ENCODE measurements around the gene SPDYE2B.
"Not testable (repeated sequence)": the region's sequence is repeated elsewhere in the genome, so short reads cannot be mapped to it uniquely, and the experiment has no call there.

The SPDYE2B gene

GRCh38 chr7:102642691-102643090 is 7.4 kb upstream of the SPDYE2B start, which contains the start of gene UPK3BL1:
TSS of gene UPK3BL1 (minus strand) at chr7:102642791. CDS start at chr7:102642741, 50 bp downstream.
- DNase-seq (ENCODE audit: low read depth): not testable (repeated sequence)

- DNase-seq (ENCODE audit: low read depth): not testable (repeated sequence)
Observed at GRCh38 chr7:102643404-102643803, 6.7 kb upstream of the SPDYE2B start.

- DNase-seq (ENCODE audit: low read depth): not testable (repeated sequence)
Observed at GRCh38 chr7:102647813-102648212, 2.3 kb upstream of the SPDYE2B start.

GRCh38 chr7:102664765-102665164 is 14.6 kb downstream of the SPDYE2B start:
- not testable (repeated sequence) for DNase-seq (ENCODE audit: low read depth)

- DNase-seq (ENCODE audit: low read depth): not testable (repeated sequence)
Observed at GRCh38 chr7:102666850-102667249, 16.7 kb downstream of the SPDYE2B start.

- not testable (repeated sequence) for DNase-seq (ENCODE audit: low read depth)
Observed at GRCh38 chr7:102667523-102667922, 17.4 kb downstream of the SPDYE2B start.

- not testable (repeated sequence) for DNase-seq (ENCODE audit: low read depth)
Observed at GRCh38 chr7:102671166-102671955, 21.2 kb downstream of the SPDYE2B start, which contains the start of gene POLR2J2. TSS of gene POLR2J2 (minus strand) at chr7:102671663. CDS start at chr7:102671601, 62 bp downstream.

GRCh38 chr7:102671956-102672307 is 21.8 kb downstream of the SPDYE2B start:
- not testable (repeated sequence) for DNase-seq (ENCODE audit: low read depth)

GRCh38 chr7:102673447-102674067 is 23.4 kb downstream of the SPDYE2B start:
- not testable (repeated sequence) for DNase-seq (ENCODE audit: low read depth)

GRCh38 chr7:102675545-102675944 is 25.4 kb downstream of the SPDYE2B start:
- not testable (repeated sequence) for DNase-seq (ENCODE audit: low read depth)

- DNase-seq (ENCODE audit: low read depth): not testable (repeated sequence)
Observed at GRCh38 chr7:102680780-102681179, 30.7 kb downstream of the SPDYE2B start.

GRCh38 chr7:102682560-102682959 is 32.4 kb downstream of the SPDYE2B start:
- DNase-seq (ENCODE audit: low read depth): not testable (repeated sequence)

GRCh38 chr7:102688299-102689036 is 38.3 kb downstream of the SPDYE2B start:
- not testable (repeated sequence) for DNase-seq (ENCODE audit: low read depth)

GRCh38 chr7:102689436-102690282 is 39.5 kb downstream of the SPDYE2B start:
- DNase-seq (ENCODE audit: low read depth): not testable (repeated sequence)

- DNase-seq (ENCODE audit: low read depth): not testable (repeated sequence)
Observed at GRCh38 chr7:102690602-102691001, 40.5 kb downstream of the SPDYE2B start.

- DNase-seq (ENCODE audit: low read depth): not testable (repeated sequence)
Observed at GRCh38 chr7:102694008-102694407, 43.9 kb downstream of the SPDYE2B start.

GRCh38 chr7:102695033-102695552 is 45.0 kb downstream of the SPDYE2B start:
- not testable (repeated sequence) for DNase-seq (ENCODE audit: low read depth)

GRCh38 chr7:102696009-102696408 is 45.9 kb downstream of the SPDYE2B start:
- not testable (repeated sequence) for DNase-seq (ENCODE audit: low read depth)

- not testable (repeated sequence) for DNase-seq (ENCODE audit: low read depth)
Observed at GRCh38 chr7:102697642-102698512, 47.8 kb downstream of the SPDYE2B start.
